Fibroblast of pulmonary artery (primary cell): ENCODE data around the gene PLCG2.

Experiments used
- DNase-seq: peaks from one replicate; pipeline ENCODE4 v3.0.0-alpha.2; 2010; ENCODE audit warnings: low read depth
- H3K4me3 ChIP-seq: replicated peaks from 2 replicates; pipeline ENCODE4 v1.5.1; 2011; ENCODE audit warnings: low read depth, mild to moderate bottlenecking, control low read depth, low read length, moderate library complexity
- TF ChIP-seq, protein P1 (sequence below): IDR thresholded peaks from 2 replicates; pipeline ENCODE4 v1.5.1; 2011; ENCODE audit warnings: mild to moderate bottlenecking, control low read depth, low read length, inconsistent platforms; ENCODE audit errors: missing control alignments

Gene PLCG2

DNA sequence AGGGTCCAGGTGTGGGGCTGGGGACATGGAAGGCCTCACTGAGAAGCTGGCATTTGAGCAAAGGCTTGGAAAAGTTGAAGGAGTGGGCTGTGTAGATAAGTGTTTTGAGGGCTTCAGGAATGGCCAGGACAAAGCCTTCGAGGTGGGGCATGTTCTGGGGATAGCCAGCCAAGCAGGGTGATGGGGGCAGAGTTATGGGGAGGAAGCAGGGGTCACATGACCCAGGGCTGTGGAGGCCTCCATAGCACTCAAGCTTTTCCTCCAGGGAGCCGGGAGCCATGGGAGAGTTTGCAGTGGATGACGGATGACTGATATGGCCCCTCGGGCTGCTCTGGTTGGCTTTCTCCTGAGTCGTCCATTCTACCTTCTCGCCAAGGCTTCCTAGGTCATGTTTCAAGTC, 27.6 kb downstream of the PLCG2 start:
- DNase-seq, result no peak
- H3K4me3 ChIP-seq, result no peak overlapping the region
- TF ChIP-seq, protein P1, sequence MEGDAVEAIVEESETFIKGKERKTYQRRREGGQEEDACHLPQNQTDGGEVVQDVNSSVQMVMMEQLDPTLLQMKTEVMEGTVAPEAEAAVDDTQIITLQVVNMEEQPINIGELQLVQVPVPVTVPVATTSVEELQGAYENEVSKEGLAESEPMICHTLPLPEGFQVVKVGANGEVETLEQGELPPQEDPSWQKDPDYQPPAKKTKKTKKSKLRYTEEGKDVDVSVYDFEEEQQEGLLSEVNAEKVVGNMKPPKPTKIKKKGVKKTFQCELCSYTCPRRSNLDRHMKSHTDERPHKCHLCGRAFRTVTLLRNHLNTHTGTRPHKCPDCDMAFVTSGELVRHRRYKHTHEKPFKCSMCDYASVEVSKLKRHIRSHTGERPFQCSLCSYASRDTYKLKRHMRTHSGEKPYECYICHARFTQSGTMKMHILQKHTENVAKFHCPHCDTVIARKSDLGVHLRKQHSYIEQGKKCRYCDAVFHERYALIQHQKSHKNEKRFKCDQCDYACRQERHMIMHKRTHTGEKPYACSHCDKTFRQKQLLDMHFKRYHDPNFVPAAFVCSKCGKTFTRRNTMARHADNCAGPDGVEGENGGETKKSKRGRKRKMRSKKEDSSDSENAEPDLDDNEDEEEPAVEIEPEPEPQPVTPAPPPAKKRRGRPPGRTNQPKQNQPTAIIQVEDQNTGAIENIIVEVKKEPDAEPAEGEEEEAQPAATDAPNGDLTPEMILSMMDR, result no peak

DNA sequence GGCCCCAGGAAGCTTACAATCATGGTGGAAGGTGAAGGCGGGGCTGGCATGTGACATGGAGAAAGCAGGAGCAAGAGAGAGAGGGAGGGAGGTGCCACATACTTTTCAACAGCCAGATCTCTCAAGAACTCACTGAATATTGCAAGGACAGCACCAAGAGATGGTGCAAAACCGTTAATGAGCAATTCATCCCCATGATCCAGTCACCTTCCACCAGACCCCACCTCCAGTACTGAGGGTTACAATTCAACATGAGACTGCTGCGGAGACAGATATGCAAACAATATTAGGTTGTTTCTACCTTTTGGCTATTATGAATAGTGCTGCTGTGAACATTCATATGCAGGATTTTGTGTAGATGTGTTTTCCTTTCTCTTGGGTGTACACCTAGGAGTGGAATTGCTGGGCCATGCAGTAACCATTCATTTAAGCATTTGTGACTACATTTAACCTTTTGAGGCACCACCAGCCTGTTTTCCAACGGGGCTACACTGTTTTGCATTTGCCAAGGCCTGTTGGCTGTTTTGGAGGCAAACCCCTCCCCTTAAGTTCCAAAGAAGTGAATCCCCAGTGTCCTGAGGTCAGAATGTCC, 28.8 kb downstream of the PLCG2 start:
- no peak for DNase-seq
- TF ChIP-seq, protein P1, result no peak
- H3K4me3 ChIP-seq, result no peak overlapping the region

DNA sequence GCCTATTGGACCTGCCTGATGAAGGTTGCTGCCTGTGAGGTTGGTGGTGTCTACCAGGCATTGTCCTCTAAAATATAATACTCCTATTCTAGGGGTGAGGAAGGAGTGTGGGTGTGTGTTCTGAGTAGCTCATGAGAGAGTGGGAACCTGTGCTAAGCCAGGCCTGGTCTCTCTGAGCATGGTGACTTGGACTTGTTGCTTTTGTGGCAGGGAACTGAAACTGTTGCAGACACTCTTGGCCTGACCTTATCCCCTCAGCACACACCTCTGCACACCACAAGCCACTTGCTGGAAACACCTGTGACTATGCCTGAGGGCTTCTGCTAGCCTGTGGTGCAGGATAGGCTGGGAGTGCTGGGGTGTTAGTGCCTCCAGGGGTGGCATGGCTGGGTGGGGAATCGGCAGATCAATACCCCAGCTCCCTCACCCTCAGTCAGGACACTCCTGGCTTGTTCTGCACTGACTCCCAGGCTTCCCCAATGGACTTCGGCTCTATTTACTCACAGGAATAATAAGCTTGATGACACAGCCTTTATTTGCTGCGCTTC, 29.9 kb downstream of the PLCG2 start:
- TF ChIP-seq, protein P1, result no peak
- no peak for DNase-seq
- no peak overlapping the region for H3K4me3 ChIP-seq

DNA sequence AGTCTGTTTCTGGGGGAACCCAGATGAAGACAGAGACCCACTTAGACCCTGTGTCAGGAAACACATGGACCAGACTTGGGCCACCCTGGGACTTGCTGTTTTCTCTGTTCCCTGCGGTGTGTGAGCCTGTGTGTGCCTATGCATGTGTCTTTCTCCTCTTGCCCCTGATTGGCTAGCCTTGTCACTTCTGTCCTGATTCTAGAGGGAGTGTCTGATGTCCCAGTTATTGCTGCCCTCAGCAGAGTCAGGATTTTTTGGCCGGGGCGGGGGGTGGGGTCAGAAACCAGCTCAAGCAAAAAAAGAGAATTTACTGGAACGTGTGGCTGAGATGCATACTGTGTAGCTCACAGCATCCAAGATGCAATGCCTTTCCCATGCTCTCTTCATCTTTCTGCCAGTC, 30.5 kb downstream of the PLCG2 start:
- TF ChIP-seq, protein P1, result no peak
- no peak overlapping the region for H3K4me3 ChIP-seq
- DNase-seq, result no peak

DNA sequence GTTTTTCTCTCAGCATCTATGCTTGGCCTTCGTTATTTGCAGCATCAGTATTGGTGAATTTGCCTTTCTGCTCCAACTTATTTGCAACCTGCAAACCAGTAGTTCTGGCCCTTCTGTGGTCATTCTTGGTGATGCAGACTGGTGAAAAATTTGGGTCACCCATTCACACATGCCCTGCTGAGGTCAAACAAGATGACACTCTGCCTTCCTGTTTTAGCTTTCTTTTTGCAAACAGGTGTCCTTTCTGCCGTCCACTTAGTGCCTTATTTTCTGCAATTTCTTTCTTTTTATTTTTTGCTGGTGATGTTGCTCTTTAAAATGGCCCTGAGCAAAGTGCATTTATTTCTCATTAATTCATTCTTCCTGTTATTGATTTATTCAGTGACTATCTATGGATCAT, 31.3 kb downstream of the PLCG2 start:
- no peak overlapping the region for H3K4me3 ChIP-seq
- no peak for DNase-seq
- TF ChIP-seq, protein P1, result no peak

DNA sequence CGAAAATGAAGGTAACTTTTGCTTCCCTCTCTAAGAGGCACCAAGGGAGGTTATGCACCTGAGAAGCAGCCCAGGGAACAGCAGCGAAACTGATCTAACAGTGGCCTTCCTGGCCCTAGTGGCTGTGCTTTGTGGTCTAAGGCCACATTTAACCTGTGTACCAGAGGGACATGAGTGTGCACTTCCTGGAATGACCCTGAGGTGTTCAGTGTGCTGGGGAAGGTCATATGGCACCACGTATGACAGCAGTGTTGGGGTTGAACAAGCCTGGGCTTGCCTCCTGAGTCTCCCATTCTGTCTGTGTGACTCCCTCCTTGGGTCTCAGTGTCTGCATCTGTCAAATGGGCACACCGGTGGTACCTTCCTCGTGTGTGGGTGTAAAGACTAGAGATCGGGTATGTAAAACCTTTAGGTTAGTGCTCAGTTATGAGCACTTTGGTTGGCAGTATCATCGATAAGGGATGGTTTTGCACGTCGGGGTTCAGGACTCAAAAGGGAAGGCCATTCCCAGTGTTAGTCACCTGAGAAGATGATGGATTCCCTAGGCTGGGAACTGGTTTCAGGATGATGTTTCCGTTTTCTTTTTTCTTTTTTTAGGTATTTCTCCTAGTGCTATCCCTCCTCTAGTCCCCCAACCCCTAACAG, 31.9 kb downstream of the PLCG2 start:
- TF ChIP-seq, protein P1, result no peak
- H3K4me3 ChIP-seq, result no peak overlapping the region
- no peak for DNase-seq
